Neural cell (in vitro differentiated cells): ENCODE measurements around the gene UBAP1. TPM values are rescaled to one million over a fixed set of nuclear protein-coding genes. Genes with fewer than 3 reads are reported as not detected.

Source experiments
- H2AFZ ChIP-seq: fragments of 200-600, 300-800 bp; sonication (generic), shearing (Covaris generic); 2 replicates; pipeline ENCODE4 v1.6.0; 2014; ENCODE audit warnings: low read depth, mild to moderate bottlenecking, antibody characterized with exemption, low read length, moderate library complexity
- H3F3A ChIP-seq: fragments of 200-600 bp; shearing (Covaris generic); 2 replicates; pipeline ENCODE4 v1.6.1; 2016; ENCODE audit warnings: mild to moderate bottlenecking, moderate library complexity, mixed read lengths, antibody characterized with exemption, low read length; ENCODE audit not compliant: insufficient read depth, poor library complexity, severe bottlenecking
- H3K27ac ChIP-seq: fragments of 200-600, 300-800 bp; sonication (generic), shearing (Covaris generic); 2 replicates; pipeline ENCODE4 v1.5.1; 2014; ENCODE audit warnings: mild to moderate bottlenecking, low read length, moderate library complexity
- H3K27me3 ChIP-seq: fragments of 300-800, 200-600 bp; sonication (generic), shearing (Covaris generic); 2 replicates; pipeline ENCODE4 v1.6.0; 2014; ENCODE audit warnings: mild to moderate bottlenecking, low read depth, low read length, moderate library complexity; ENCODE audit not compliant: insufficient read depth
- H3K36me3 ChIP-seq: fragments of 300-800, 200-600 bp; sonication (generic), shearing (Covaris generic); 2 replicates; pipeline ENCODE4 v1.5.1; 2014; ENCODE audit warnings: mild to moderate bottlenecking, antibody characterized with exemption, low read length, moderate library complexity; ENCODE audit not compliant: insufficient read depth
- H3K4me2 ChIP-seq: fragments of 300-800, 200-600 bp; sonication (generic), shearing (Covaris generic); 2 replicates; pipeline ENCODE4 v1.6.0; 2014; ENCODE audit warnings: mild to moderate bottlenecking, low read length
- H3K4me3 ChIP-seq: fragments of 300-800, 200-600 bp; sonication (generic), shearing (Covaris generic); 2 replicates; pipeline ENCODE4 v1.5.1; 2014; ENCODE audit warnings: mild to moderate bottlenecking, low read length, moderate library complexity
- H3K79me2 ChIP-seq: fragments of 200-600 bp; shearing (Covaris generic); replicated peaks from 2 replicates; pipeline ENCODE4 v1.6.0; 2014; ENCODE audit warnings: mild to moderate bottlenecking, low read length, moderate library complexity; ENCODE audit not compliant: insufficient read depth
- H3K9ac ChIP-seq: fragments of 300-800, 200-600 bp; sonication (generic), shearing (Covaris generic); 2 replicates; pipeline ENCODE4 v1.6.1; 2016; ENCODE audit warnings: mild to moderate bottlenecking, low read length, mixed read lengths
- H3K9me2 ChIP-seq: fragments of 200-600 bp; shearing (Covaris generic); 2 replicates; pipeline ENCODE4 v1.6.1; 2016; ENCODE audit warnings: mild to moderate bottlenecking, low read length, mixed read lengths; ENCODE audit not compliant: insufficient read depth
- H3K9me3 ChIP-seq: fragments of 200-600, 300-800 bp; sonication (generic), shearing (Covaris generic); 2 replicates; pipeline ENCODE4 v1.6.1; 2016; ENCODE audit warnings: mild to moderate bottlenecking, mixed run types, low read length, moderate library complexity, mixed read lengths
- H4K20me1 ChIP-seq: fragments of 200-600 bp; shearing (Covaris generic); 2 replicates; pipeline ENCODE4 v1.6.1; 2016; ENCODE audit warnings: mild to moderate bottlenecking, mixed run types; ENCODE audit not compliant: insufficient read depth
- CTCF ChIP-seq: fragments of 450-650 bp; IDR thresholded peaks from 2 replicates; pipeline ENCODE4 v1.5.1; 2014; ENCODE audit warnings: antibody characterized with exemption, mild to moderate bottlenecking, moderate library complexity; ENCODE audit not compliant: poor library complexity, severe bottlenecking
- EZH2 ChIP-seq: fragments of 200-600, 300-800 bp; shearing (Covaris generic), sonication (generic); IDR thresholded peaks from 2 replicates; pipeline ENCODE4 v1.6.1; 2014; ENCODE audit warnings: antibody characterized with exemption, low read length, borderline replicate concordance, mild to moderate bottlenecking; ENCODE audit not compliant: insufficient read depth, poor library complexity, severe bottlenecking
- MXI1 ChIP-seq: fragments of 450-650 bp; conservative IDR thresholded peaks from 2 replicates; pipeline ENCODE4 v1.6.1; 2014; ENCODE audit warnings: antibody characterized with exemption, mild to moderate bottlenecking; ENCODE audit not compliant: poor library complexity, severe bottlenecking
- POLR2AphosphoS5 ChIP-seq: IDR thresholded peaks from 2 replicates; pipeline ENCODE4 v1.6.1; 2012
- RAD21 ChIP-seq: fragments of 450-650 bp; conservative IDR thresholded peaks from 2 replicates; pipeline ENCODE4 v1.6.1; 2014; ENCODE audit warnings: antibody characterized with exemption, mild to moderate bottlenecking, moderate library complexity
- REST ChIP-seq: IDR thresholded peaks from 2 replicates; pipeline ENCODE4 v1.6.1; 2012; ENCODE audit warnings: borderline replicate concordance
- polyA plus RNA-seq: library from polyadenylated mRNA; depleted of rRNA; stranded (reverse); fragments of >200 nt; gene quantifications from 2 replicates; pipeline ENCODE4 v1.2.3, GENCODE V29; 2014

UBAP1 gene
- polyA plus RNA-seq, 1 donor from 2014 or later, result 35.1 TPM

GRCh38 chr9:34256104-34256503 lies 77.3 kb downstream of the UBAP1 start:
- no peak overlapping the region for H3K4me2 ChIP-seq
- H2AFZ ChIP-seq, result no peak overlapping the region
- no peaks in the 10 kb centered on the region for H3K36me3 ChIP-seq
- H3K27ac ChIP-seq, result no peak overlapping the region
- H3K9me3 ChIP-seq, result no peaks in the 10 kb centered on the region
- no peaks in the 10 kb centered on the region for H4K20me1 ChIP-seq
- TF ChIP-seq CTCF, result peak; percentile 28
- TF ChIP-seq MXI1, result no peak
- no peak for TF ChIP-seq EZH2
- H3F3A ChIP-seq, result no peaks in the 10 kb centered on the region
- H3K9ac ChIP-seq, result no peak overlapping the region
- no peaks in the 10 kb centered on the region for H3K27me3 ChIP-seq
- H3K9me2 ChIP-seq, result no peaks in the 10 kb centered on the region
- no peak overlapping the region for H3K4me3 ChIP-seq
- no peaks in the 10 kb centered on the region for H3K79me2 ChIP-seq

GRCh38 chr9:34256987-34257585 lies 78.2 kb downstream of the UBAP1 start:
- Histone ChIP-seq H2AFZ (no peak overlapping the region), H3K27ac (no peak overlapping the region)

GRCh38 chr9:34259315-34259714 lies 80.5 kb downstream of the UBAP1 start:
- no peak overlapping the region for H3K9ac ChIP-seq
- no peaks in the 10 kb centered on the region for H3K9me3 ChIP-seq
- no peaks in the 10 kb centered on the region for H4K20me1 ChIP-seq
- no peak overlapping the region for H2AFZ ChIP-seq
- H3K9me2 ChIP-seq, result no peaks in the 10 kb centered on the region
- TF ChIP-seq POLR2AphosphoS5 (peak; percentile 8), REST (no peak)
- H3K27ac ChIP-seq, result no peak overlapping the region
- no peaks in the 10 kb centered on the region for H3K79me2 ChIP-seq
- no peak overlapping the region for H3K4me2 ChIP-seq
- H3K36me3 ChIP-seq, result no peaks in the 10 kb centered on the region
- H3K4me3 ChIP-seq, result no peak overlapping the region
- no peaks in the 10 kb centered on the region for H3F3A ChIP-seq
- H3K27me3 ChIP-seq, result no peaks in the 10 kb centered on the region

More at GRCh38 chr9:34256987-34257585, 78.2 kb downstream of the UBAP1 start:
- TF ChIP-seq RAD21, result no peak
- H3K4me3 ChIP-seq, result no peak overlapping the region
- no peaks in the 10 kb centered on the region for H3K27me3 ChIP-seq
- no peaks in the 10 kb centered on the region for H3K36me3 ChIP-seq
- H3K4me2 ChIP-seq, result no peak overlapping the region
- no peak overlapping the region for H3K9ac ChIP-seq
- no peaks in the 10 kb centered on the region for H3K9me2 ChIP-seq
- no peaks in the 10 kb centered on the region for H4K20me1 ChIP-seq
- no peaks in the 10 kb centered on the region for H3K9me3 ChIP-seq
- H3F3A ChIP-seq, result no peaks in the 10 kb centered on the region
- no peaks in the 10 kb centered on the region for H3K79me2 ChIP-seq
